Measurements from ENCODE around the gene ZSCAN12.

DNA sequence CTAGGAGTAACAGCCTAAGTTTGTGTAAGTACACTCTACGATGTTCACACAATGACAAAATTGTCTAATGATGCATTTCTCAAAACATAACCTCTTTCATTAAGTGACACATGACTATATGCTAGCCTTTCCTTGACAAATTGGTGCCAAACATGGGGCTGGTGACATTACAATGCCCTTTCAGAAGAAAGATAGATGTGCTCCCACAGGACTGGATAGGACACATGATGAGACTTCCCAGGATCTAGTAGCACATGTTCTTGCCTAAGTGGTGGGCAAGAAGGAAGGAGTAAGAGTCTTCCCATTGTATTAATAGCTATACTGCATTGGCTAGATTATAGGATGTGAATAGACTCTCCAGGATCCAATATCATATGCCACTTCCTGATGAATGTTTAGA lies 28.3 kb downstream of the ZSCAN12 start:
- no peak for TF ChIP-seq EZH2 (IDR thresholded peaks at IDR 0.05)
- TF ChIP-seq CTCF (IDR thresholded peaks at IDR 0.05) = no peak
